Glomerular endothelial cell (primary cell): ENCODE measurements around the gene KCTD11. TPM values are rescaled to one million over a fixed set of nuclear protein-coding genes. Genes with fewer than 3 reads are reported as not detected.
"Not testable (repeated sequence)": the region's sequence is repeated elsewhere in the genome, so short reads cannot be mapped to it uniquely, and the experiment has no call there.

Experiments
- DNase-seq: peaks from one replicate; pipeline ENCODE4 v3.0.0-alpha.2; 2011; ENCODE audit warnings: low read depth, low spot score; ENCODE audit errors: extremely low read depth
- total RNA-seq: library from RNA; depleted of rRNA; stranded (reverse); fragments of >200 nt; gene quantifications from 2 replicates; pipeline ENCODE4 v1.2.3, GENCODE V29; 2015

The KCTD11 gene
- total RNA-seq, 1 donor from 2014 or later: 8.5 TPM

GRCh38 chr17:7340179-7340578, 11.8 kb upstream of the KCTD11 start:
- DNase-seq: no peak

DNA sequence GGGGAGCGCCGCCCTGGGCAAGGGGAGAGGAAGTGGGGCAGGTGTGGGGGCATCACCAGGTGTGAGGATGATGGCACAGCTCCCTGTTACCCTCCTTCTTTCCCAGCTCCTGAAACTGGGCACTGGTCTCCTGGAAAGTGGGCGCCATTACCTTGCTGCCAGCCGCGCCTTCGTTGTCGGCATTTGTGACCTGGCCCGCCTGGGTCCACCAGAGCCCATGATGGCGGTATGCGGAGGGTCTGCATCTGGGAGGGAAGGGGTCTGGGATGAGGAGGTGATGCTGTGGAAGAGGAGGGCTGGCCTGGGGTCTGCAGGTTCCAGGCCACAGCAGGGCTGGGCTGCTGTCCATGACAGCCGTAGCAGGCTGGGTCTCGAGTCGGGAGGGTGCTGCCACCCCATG, 10.1 kb upstream of the KCTD11 start:
- no peak for DNase-seq

GRCh38 chr17:7343250-7343649, 8.7 kb upstream of the KCTD11 start:
- no peak for DNase-seq

GRCh38 chr17:7346761-7347614, 5.0 kb upstream of the KCTD11 start:
- no peak for DNase-seq

DNA sequence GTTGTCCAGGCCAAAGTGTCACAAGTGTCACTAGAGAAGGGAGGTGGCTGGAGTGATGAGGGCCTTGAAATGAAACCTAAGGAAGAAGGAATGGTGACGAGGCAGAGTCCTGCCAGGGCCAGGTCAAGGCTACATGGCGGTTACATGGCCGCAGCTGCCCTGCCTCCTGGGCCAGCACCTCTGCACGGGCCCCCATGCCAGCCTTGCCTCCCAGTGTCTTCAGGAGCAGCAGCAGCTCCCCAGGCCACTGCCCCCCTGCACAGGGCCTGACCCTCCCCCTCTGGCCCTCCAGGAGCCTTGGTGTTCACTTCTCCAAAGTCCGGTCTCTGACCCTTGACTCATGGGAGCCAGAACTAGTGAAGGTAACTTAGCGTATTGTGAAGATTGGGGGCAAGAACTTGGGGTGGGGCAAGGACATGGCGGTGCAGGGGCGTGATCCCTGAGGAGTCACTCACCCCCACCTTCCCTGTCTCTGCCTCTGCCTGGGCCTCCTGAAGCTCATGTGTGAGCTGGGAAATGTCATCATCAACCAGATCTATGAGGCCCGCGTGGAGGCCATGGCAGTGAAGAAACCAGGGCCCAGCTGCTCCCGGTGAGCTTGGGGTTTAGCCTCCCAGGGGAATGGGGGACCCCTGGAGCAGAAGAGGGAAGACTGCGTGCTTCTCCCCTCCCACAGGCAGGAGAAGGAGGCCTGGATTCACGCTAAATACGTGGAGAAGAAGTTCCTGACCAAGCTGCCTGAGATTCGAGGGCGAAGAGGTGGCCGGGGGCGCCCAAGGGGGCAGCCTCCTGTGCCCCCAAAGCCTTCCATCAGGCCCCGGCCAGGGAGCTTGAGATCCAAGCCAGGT, 4.1 kb upstream of the KCTD11 start:
- DNase-seq: no peak

GRCh38 chr17:7348478-7349242, 3.3 kb upstream of the KCTD11 start:
- DNase-seq: no peak

DNA sequence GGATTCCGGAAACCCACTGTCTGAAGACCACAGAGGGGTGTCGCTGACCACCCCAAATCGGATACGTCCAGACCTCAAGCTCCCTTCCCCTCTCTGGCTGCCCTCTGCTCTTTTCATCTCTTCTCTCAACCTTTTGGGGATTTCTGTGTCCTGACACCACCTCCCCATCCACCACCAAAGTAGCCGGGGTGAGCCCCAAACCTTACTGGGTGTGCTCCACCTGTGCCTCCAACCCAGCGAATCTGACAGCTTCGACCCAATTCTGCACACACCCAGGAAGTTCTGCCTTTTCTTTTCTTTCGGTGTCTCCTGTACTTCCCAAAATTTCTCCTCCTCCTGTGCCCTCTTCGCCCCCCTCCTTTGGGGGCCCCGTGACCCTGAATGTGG, 534 bp downstream of the KCTD11 start:
- no peak for DNase-seq

GRCh38 chr17:7352910-7353635, 1.1 kb downstream of the KCTD11 start:
- DNase-seq: no peak

- DNase-seq: no peak
These were observed 2.4 kb downstream of the KCTD11 start for GRCh38 chr17:7354262-7354843.

- no peak for DNase-seq
These were observed 3.1 kb downstream of the KCTD11 start, which contains the start of gene TMEM95 for GRCh38 chr17:7355053-7355452. Gene TMEM95, plus strand, starts transcription at chr17:7355156. Its CDS starts 49 bp downstream, at chr17:7355205.

DNA sequence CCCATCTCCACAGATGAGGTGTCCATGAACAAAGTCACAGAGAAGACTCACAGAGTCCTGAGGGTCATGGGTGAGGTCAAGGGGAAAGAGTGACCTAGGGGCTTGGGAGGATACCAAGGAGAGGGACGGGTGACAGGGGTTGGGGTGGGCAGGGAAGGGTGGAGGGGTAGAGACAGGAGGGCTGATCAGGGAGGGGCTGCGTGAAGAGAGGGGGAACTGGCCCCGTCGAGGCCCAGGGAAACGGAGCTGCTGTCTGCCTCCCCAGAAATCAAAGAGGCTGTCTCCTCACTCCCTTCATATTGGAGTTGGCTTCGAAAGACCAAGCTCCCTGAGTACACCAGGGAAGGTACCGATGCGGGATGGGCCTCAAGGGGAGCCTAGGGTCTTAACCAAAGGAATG, 3.6 kb downstream of the KCTD11 start:
- no peak for DNase-seq

DNA sequence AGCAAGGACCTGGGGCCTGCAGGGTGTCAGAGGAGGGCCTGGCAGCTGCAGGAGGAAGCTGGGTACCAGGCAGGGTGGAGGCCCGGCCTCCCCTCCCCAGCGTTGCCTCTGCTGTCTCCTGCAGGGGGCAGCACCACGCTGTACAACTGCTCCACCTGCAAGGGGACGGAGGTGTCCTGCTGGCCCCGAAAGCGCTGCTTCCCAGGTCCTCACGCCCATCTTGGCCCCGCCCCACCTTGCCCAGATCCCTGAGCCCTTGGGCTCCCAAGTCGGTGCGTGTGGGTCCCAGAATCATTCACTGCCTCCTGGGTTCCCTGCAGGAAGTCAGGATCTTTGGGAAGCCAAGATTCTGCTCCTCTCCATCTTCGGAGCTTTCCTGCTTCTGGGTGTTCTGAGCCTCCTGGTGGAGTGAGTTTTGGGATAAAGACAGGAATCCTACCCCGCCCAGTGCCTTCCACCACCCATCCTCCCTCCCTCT, 4.1 kb downstream of the KCTD11 start:
- no peak for DNase-seq

DNA sequence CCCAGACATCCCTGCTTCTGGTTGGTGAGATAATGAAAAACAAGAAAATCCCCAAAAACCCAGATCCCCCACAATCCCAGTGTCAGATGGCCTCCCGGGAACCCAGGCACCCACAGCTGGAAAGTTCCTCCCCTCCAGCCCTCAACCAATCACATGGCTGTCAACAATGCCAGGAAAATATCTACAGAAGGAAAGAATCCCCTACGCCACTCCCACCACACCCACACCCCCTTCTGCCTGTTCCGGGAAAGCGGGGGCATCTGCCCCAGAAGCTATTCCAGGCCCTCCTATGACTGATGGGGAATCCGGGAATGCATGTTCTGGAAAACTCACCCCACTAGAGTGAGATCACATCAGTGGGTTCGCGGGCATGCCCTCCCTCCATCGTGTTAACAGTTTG, 4.8 kb downstream of the KCTD11 start:
- DNase-seq: no peak

DNA sequence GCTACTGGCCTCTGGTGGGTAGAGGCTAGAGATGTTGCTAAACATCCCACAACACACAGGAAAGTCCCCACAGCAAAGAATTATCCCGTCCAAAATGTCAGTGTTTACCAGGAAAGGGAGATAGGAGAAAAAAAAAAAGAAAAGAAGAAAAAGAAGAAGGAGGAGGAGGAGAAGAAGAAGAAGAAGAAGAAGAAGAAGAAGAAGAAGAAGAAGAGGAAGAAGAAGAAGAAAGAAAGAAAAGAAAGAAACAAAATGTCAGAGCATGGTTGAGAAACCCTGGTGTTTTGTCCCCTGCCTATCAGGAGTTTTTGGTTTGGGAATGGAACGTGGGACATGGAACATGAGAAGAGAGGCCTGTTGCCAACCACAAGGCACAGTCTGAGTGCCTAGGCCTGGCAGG, 5.4 kb downstream of the KCTD11 start:
- DNase-seq: no peak

- no peak for DNase-seq
These were observed 9.9 kb downstream of the KCTD11 start for GRCh38 chr17:7361906-7362305.

GRCh38 chr17:7363311-7363710, 11.3 kb downstream of the KCTD11 start:
- no peak for DNase-seq

- DNase-seq: not testable (repeated sequence)
These were observed 14.0 kb downstream of the KCTD11 start for GRCh38 chr17:7365963-7366362.

GRCh38 chr17:7367083-7367482, 15.1 kb downstream of the KCTD11 start:
- no peak for DNase-seq

- DNase-seq: no peak
These were observed 16.1 kb downstream of the KCTD11 start for GRCh38 chr17:7367918-7368598.
